PFSK-1 (cell line): ENCODE data around the gene NUDT3.

Experiments used
- FOXP2 ChIP-seq: optimal IDR thresholded peaks from 2 replicates; pipeline ENCODE3; 2011; ENCODE audit warnings: borderline replicate concordance, control low read depth, inconsistent platforms; ENCODE audit not compliant: insufficient read depth; ENCODE audit errors: extremely low read length, extremely low read depth
- POLR2AphosphoS5 ChIP-seq: IDR thresholded peaks from 2 replicates; pipeline ENCODE4 v1.6.1; 2012; ENCODE audit warnings: low read depth, mild to moderate bottlenecking, control low read depth, low read length, moderate library complexity
- REST ChIP-seq, 2 experiments: IDR thresholded peaks; 2 replicates each; pipeline versions ENCODE4 v1.6.1 to v1.8.0; 2011 to 2012; ENCODE audit warnings: low read depth in 2 of 2, low read length in 2 of 2, control low read depth in 1 of 2, inconsistent platforms in 1 of 2, mild to moderate bottlenecking in 1 of 2, moderate library complexity in 1 of 2; ENCODE audit not compliant: insufficient read depth in 1 of 2
- SIN3A ChIP-seq: IDR thresholded peaks from 2 replicates; pipeline ENCODE4 v1.6.1; 2012; ENCODE audit warnings: mild to moderate bottlenecking, low read length, moderate library complexity, borderline replicate concordance; ENCODE audit not compliant: insufficient read depth
- TAF1 ChIP-seq: IDR thresholded peaks from 2 replicates; pipeline ENCODE4 v1.6.1; 2012; ENCODE audit warnings: low read length, control low read depth, borderline replicate concordance; ENCODE audit not compliant: insufficient read depth

The NUDT3 gene

DNA sequence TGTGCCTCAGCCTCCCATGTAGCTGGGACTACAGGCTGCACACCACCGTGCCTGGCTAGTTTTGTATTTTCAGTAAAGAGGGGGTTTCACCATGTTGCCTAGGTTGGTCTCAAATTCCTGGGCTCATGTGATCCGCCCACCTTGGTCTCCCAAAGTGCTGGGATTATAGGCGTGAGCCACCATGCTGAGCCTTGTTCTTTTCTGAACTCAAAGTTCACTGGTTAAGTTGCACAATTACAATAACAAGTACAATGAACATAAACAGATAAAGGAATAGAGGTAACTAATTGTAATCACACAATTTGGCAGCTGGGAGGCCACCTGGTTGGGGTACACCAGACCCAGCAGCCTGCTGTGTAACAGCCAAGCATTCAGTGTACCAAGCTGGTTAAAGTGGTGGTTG, 6.7 kb downstream of the NUDT3 start:
- TF ChIP-seq POLR2AphosphoS5 (no peak), FOXP2 (no peak), SIN3A (no peak), REST (IDR thresholded peaks at IDR 0.05; ENCODE audit: insufficient read depth in 1 of 2, low read depth in 2 of 2, low read length in 2 of 2) (no peak), TAF1 (no peak)

GRCh38 chr6:34384321-34385153, 7.9 kb downstream of the NUDT3 start:
- TF ChIP-seq FOXP2 (no peak), SIN3A (no peak), POLR2AphosphoS5 (no peak)

- no peak for TF ChIP-seq SIN3A
- no peak for TF ChIP-seq FOXP2
- no peak for TF ChIP-seq TAF1
- no peak for TF ChIP-seq POLR2AphosphoS5
- TF ChIP-seq REST (IDR thresholded peaks at IDR 0.05; ENCODE audit: insufficient read depth in 1 of 2, low read depth in 2 of 2, low read length in 2 of 2) = no peak
Measured at GRCh38 chr6:34383656-34384320, 8.7 kb downstream of the NUDT3 start.

GRCh38 chr6:34383161-34383631, 9.3 kb downstream of the NUDT3 start:
- no peak for TF ChIP-seq REST (IDR thresholded peaks at IDR 0.05; ENCODE audit: insufficient read depth in 1 of 2, low read depth in 2 of 2, low read length in 2 of 2)
- no peak for TF ChIP-seq SIN3A
- no peak for TF ChIP-seq TAF1
- no peak for TF ChIP-seq POLR2AphosphoS5
- no peak for TF ChIP-seq FOXP2

GRCh38 chr6:34381081-34381480, 11.4 kb downstream of the NUDT3 start:
- TF ChIP-seq POLR2AphosphoS5 (no peak), FOXP2 (no peak), SIN3A (no peak), TAF1 (no peak), REST (IDR thresholded peaks at IDR 0.05; ENCODE audit: insufficient read depth in 1 of 2, low read depth in 2 of 2, low read length in 2 of 2) (no peak)
